OCI-LY1 (cell line): ENCODE results near the gene LGALSL.

ENCODE experiments used
- CTCF ChIP-seq: fragments of 200-600 bp; sonication (generic), shearing (Covaris generic); IDR thresholded peaks from 2 replicates; pipeline ENCODE4 v1.5.1; 2017; ENCODE audit warnings: mild to moderate bottlenecking, antibody characterized with exemption, low read length, moderate library complexity, mixed read lengths
- EZH2 ChIP-seq: fragments of 200-600 bp; sonication (generic), shearing (Covaris generic); IDR thresholded peaks from 2 replicates; pipeline ENCODE4 v1.8.0; 2017; ENCODE audit warnings: borderline replicate concordance, mixed run types, mild to moderate bottlenecking, antibody characterized with exemption, low read length, moderate library complexity, mixed read lengths

GRCh38 chr2:64500549-64500948 lies 46.6 kb downstream of the LGALSL start:
- TF ChIP-seq CTCF (no peak), EZH2 (no peak)
